Measurements from ENCODE around the gene ANK3.

ANK3 gene

DNA sequence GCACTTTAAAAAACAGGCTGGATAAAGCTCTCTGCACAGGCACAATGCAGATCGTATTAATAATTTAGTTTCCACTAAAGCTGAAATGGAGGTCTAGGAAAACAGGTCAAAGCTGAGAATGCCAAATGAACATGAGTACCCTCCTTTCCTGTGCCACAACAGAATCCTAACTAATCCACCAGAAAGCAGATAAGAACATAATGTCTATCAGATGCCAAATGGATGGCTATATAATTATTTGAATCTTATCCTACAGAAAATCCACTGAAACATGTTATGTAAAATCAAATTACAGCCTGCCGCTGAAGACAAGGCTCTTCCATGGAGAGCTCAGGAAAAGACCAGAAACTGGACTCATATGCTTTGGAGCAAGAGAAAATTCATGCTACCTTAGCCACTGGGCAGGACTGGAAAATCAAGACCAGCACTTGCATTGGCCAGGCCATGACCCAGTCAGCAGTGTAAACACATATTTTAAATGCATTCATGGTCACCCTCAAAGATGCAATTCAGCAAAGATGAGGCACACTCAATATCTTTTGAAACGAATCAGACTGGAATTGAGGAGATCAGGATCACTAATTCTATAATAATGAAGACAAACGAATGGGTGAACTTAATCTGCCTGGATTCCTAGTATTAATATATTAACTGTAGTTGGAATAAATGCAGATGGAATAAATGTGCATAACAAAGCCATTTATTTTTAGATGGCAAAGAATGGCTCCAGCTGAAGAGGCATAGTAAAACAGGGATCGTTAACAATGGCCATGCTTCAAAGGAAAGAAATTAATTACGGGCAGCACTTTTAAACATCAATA, 13.2 kb downstream of the ANK3 start:
- no peak for DNase-seq

DNA sequence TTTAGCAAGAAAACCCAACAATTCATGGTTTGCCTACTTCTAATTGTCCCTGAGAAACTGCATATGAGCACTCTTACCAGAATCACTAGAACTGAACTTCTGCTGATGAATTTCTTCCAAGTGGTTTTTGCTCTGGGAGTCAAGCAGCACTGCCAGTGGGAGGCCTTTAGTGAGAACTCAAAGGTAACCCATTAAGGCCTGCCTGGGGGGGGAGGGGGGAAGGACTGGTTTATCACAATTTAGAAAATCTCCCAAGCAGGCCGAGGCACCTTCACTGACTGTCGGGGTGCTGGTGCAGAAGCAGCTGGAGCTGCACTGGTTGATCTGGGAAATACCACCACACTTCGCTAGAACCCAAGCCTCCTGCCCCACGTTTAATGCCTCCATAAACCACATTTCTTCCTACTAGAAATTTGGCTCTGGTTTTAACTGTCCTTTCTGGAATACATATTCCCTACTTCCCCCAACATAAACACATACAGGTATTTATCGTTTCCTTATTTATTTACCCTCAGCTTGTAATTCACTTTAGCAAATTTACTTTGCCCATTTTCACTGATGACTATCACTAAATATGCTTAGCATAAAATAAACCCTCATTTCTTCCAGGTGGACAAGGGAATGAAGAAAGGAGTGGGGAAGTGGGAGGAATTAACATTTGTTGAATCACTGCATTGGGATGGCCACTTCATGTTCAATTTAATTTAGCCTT, 14.2 kb downstream of the ANK3 start:
- no peak for DNase-seq

DNA sequence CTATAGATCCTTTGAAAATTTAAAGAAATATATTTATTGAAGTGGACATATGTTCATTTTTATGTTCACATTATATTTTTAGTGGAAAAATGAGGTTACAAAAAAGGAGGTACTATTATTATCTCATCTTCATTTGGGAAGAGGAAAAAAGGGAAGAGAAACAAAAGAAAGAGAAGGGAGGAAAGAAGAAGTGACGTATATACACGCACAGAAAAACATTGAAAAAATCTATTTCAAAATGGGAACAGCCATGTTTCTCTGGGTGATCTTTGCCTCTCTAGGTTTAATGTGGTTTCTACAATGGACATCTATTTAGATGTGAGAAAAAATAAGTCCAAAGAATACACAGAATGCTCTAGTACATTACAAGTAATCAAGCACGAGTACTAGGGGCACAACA, 14.8 kb downstream of the ANK3 start:
- no peak for DNase-seq

DNA sequence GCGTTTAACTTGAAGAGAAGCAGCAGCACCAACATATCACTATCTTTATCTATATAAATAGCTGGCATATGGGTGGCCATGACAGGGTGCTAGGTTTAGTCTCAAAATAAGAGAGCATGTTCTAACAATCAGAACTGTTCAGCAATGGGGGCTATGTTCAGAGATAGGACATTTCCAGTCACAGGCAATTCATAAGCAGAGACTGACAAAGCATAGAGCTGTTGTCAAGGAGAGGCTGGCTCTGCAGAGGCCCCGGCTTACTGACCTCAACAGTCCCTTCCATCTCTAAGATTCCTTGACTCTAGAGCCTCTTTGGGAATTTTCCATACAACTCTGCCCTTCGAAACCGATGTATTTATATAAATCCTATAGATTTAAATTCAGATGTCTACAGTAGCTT, 17.2 kb downstream of the ANK3 start:
- DNase-seq: no peak

DNA sequence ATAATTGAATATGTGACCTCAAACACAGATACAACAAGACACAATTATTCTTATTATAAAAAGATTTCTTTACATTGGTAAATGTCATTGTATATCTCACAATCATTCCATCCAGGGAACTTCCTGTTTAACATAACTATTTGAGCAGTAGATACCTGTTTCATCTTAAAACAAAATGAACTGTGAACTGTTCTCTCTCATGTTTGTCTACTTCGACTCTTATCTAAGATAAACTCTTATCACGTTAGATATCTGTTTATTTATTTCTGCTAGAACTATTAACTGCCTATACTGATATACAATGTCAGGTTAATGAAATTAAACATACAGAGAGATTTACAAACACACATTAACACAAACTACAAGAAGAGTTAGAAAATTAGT, 20.1 kb downstream of the ANK3 start:
- DNase-seq: no peak

DNA sequence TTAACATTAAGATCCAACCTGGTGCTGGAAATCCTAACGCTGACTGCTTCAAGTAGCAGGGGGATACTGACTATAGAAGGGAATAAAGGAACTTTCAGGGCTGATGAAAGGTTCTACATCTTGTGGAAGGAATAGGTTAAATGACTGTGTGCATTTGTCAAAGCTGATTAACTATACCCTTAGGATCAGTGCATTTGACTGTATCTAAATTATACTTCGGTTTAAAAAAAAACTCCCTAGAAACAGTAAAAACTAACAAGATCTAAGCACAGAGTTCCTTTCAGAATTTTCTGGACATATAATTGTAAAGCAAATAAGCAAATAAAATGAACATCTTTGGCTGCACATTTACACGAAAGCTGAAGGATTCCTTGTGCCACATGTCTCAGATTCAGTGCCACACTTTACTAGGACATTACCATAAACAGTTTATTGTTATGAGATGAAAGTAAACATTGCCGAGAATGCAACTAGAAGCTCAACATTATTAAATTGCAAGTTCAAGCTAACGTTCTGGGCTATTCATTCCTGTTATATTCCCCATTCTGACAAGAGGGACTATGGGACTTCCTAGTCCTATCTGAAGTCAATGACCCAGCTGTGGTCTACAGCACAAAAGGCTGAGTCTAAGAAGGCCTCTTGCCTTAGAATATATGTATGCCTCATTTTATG, 20.7 kb downstream of the ANK3 start:
- DNase-seq: no peak

DNA sequence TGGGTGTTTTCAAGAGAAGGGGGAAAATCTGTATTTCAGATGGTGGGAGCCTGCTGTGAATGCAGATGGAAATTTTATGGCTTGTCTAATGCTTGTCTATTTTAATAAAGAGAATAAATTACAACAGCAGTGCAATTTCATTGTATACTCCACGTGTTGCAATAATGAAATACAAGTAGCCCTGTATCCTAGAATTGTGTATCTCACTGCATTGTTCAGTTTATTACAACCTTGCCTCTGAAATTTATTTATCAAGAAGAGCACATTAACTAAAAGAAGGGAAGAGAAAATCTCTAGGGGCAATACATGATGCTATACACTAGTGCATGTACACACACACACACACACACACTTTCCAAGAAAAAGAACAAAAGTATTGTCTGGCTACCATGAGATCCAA, 21.8 kb downstream of the ANK3 start:
- no peak for DNase-seq

DNA sequence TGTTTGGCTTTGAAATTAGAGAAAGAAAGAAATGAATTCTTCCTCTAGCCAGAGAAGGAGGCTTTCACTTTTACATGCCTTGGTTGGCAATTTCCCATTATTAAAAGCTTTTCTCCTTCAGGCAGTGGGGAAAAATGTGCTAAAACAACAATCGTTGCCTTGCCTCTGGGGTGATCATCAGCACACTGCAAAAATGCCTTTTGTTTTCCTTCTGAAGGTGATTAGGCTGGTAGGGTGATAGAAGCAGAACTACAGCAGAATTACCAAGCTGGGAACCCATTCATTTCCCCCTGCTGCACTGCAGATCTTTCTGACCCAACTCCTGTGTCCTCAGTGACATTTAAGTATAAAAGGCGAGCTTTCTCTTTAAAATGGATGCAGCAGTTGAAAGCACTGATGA, 22.2 kb downstream of the ANK3 start:
- DNase-seq: no peak

DNA sequence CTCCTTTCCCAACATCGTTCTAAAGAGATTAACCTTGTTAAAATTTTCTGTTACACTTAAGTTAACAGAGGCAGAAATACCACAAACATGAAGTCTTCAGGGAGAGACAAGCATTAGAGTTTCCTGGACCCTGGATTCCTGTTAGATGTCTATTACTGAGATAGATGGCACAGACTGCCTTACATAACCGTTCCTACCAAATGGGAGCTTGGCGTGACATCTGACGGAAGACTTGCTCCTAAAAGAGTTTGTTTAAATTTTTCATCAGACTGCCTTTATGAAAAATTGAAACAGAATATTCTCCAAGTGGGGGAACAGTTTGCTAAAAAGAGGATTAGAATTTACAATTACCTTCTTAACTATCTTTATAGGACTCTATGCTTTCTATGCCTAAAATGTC, 22.7 kb downstream of the ANK3 start:
- DNase-seq: no peak

DNA sequence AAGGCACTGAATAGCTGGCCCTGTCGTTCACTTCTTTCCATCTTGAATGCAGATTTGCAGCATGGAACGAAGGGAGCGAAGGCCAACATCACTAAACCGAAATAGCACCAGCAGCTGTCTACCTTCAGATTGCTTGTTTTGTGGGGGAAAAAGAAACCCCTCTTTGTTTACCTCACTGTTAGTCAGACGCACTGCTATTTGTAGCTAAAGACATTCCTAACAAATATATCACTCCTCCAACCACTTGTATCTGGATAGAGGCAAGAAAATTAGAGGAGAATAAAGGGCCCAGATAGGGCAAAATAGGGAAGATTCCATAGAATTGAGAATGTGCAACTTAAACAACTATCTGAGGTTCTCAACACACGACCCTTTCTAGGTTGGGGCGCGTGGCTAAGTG, 26.5 kb downstream of the ANK3 start:
- DNase-seq: no peak

DNA sequence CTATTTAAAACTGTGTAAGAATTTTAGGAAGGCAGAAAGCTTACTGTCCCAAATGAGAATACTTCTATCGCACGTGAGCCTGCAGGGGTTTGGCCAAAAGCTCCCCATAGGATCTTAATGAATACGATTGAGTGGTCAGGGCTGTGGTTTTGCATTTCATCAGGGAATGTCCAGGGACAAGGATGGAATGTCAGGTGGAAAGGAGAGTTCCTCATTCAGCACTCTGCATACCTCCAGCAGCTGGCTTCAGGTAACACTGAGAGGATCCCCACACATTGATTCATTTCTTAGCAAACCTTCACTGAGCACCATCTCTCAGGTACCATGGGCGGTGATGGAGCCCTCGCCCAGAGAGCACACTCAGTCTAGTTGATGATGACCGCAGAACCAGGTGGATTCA, 27.2 kb downstream of the ANK3 start:
- no peak for DNase-seq

DNA sequence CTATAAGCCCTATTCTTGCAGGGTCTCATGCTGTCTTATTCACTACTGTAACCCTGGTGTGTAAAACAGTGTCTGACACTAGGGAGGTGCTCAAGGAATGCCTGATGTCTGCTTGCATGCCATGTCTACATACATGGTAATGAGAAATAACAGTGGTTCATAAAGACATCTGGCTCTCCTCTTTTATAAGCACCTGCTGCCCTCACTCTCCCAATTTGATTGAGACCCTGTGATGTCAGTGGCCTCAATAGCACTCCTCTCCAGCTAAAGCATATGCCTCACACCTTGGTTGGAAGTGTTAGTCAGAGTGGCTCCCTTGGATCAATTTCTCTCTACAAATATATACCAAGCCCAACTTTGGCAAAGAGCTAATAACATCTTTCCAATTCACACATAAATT, 30.6 kb downstream of the ANK3 start:
- DNase-seq: no peak

DNA sequence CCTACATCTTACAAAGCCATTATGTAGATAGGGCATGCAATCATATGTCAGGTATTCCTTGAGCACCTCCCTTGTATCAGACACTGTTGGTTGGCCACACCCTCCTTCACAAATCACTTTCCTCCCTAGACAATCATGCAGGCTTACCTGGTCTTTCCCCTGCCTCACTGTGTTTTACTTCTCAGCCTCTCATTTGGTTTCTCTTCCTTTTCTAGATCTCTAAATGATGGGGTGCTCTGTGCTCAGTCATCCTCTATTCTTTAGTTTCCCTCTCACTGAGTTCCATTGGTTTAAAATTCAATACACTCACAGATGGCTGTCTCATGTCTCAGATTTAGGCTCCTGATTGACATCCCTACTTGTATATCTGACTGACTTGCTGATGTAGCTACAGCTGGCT, 31.4 kb downstream of the ANK3 start:
- DNase-seq: no peak

DNA sequence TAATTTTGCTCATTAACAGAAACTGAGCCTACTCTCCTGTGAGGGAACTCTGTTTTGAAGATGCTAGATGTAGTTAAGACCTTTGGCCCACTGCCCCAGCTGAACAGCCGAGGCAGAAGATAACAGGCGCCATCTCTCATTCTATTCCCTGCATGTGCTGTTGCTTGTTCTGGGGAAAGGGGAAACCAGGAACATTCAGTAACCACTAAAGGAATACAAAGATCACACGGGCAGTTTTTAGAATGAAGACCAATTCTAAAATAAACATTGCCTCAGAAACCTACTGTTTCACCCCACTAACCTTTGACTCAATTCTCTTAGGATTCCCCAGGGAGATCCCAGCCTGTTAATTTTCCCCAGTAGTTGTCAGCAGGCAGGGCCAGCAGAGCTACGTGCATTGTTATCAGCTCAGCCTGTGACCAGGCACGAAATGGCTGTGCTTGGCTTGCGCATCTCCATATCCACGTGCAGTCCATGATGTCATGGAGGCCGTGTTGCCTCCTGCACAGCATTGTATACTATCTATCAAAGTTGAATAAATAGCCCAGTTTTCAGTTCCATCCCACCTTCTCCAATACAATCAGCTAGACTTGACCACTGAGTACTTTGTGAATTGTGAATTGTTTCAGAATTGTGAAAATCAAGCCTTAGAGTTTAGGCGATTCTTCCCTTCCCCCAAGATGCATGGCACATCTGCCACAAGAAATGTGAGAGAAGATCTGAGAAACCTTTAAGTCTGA, 36.0 kb downstream of the ANK3 start:
- DNase-seq: no peak

DNA sequence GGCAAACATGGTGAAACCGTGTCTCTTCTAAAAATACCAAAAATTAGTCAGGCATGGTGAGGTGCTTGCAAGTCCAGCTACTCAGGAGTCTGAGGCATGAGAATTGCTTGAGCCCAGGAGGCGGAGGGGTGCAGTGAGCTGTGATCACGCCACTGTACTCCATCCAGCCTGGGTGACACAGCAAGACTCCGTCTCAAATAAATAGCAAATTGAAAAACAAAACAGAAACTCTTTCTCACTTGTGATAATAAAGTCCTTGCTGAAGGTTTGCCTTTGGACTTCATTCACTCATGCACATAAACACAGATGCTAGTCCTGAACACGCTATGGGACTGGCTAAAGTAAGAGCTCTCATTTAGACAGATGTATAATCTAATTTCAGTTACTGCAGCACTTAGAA, 37.6 kb downstream of the ANK3 start:
- no peak for DNase-seq

DNA sequence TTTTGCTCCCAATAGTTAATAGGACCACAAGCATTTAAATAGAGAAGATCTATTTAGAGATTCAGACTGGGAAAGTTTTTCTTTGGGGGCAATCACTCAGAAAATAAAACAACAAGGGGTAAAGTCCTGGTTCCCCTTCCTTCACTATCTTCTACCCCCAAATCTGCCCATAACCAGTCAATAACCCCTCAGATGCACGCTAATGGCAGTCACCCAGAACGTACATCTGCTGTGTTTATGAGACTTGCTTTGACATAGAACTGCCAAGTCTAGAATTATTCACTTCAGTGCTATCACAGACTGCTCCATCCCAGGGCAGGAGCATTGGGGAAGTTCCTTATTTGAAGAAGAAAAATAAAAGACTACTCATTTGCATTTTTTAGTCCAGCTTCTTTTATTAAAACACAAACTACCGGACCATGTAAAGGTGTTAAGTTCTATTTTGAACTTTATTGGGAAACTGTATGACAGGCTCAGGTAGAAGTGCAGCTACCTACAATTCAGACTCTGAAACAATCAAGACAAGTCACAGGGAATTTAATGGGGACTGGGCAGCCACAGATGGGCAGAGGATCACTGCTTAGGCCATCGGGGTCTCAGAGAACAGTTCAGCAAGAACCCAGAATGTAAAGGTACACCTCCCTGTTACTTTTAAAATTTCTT, 38.4 kb downstream of the ANK3 start:
- no peak for DNase-seq

DNA sequence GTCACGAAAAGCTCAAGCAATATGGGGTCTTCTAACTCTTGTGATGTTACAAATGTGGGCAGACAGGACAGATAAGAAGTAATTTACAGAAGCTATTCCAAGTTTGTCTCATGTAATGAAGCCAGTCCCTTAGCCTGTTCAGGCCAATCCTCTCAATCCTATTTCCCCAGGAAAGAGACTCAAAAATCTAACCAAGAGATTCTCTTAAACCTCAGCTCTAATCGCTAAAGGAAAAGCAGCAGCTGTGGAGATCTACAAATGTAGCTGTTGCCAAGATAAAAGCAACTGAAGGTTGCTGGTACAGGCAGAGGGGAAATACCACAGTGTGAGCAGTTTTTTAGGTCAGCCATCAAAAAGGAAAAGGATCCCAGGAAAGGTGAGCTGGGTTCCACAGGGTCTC, 39.3 kb downstream of the ANK3 start:
- DNase-seq: no peak

DNA sequence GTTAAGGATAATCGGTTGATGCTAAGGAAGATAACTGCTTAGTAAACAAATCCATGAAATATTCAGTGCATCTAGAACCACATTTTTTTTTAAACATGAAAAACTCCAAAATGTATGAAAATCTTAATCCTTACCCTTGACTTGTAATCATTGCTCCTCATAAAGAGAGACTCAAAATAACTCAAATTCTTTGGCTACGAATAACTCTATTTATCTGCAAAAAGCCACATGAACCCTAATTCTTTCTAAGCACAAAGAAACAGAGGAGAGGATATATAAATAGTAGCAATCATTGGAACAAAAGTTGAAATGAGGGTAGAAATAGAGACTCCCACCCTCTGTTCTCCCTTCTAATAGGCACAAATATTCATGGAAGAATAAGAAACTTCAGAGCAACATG, 40.2 kb downstream of the ANK3 start:
- DNase-seq: no peak

DNA sequence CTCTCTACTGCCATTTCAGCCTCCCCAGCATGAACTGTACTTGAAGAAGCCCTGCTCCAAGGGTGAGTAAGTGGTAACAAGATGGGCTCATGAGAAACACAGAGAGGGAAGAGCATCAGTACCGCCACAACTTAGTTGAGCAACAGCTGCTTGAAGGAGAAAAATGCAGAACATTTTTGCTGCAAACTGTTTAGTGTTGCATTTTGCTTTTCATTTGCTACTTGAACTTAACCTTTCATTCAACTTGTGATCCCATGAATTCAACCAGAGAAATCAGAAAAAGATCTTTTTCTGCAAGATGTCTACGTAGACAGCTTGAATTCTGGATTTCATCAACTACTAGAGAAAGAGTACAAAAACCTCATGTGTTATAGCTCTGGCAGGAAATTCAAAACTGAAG, 40.7 kb downstream of the ANK3 start:
- DNase-seq: no peak

DNA sequence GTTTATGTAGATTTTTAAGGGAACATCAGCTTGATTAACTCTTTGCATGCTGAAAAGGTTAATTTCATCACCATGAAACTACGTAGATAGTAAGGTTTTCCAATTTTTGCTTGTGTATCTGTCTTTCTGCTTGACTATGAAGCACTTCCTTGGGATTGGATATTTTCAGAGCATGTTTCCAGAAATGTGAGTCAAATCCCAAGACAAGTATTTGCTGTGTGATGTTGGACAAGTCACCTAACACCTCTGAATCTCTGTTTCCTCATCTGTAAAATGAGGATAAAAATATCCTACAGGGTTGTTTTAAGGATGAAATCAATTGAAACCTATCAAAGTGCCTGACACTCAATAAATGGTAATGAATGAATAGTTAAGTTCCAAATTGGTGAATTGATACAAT, 42.4 kb downstream of the ANK3 start:
- no peak for DNase-seq

DNA sequence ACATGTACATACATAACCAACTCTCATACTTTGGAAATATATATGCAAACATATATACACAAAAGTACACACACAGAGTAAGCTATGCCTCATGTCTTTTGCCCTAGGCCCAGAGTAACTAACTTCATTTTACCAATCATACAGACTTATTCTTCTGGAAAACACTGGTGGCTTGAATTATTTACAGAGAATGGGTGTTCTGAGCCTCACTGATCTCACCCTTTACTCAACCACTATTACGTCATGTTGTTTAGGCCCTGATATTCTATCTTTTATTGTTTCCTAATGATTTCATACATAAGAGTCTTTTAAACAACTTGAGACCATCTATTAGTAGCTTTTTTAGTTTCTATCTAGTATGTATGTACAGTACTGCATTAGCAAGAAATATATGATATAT, 43.0 kb downstream of the ANK3 start:
- DNase-seq: no peak

DNA sequence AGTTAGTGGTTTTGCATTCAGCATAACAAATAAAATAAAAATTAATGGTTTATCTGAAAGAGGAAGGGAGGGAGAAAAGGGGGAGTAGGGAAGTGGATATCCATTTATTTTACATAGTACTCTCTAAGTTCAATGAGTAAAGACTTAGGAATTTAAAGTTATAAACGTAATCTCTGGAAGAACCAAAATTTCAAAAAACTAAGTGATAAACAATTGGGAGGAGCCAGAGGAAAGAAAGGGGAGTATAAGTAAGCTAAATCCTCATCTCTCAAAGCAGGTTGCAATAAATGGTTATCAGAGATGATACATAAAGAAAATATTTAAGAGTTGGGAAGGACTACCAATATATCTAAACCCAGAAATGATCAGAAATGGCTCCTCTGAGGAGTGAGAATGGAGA, 46.4 kb downstream of the ANK3 start:
- no peak for DNase-seq

DNA sequence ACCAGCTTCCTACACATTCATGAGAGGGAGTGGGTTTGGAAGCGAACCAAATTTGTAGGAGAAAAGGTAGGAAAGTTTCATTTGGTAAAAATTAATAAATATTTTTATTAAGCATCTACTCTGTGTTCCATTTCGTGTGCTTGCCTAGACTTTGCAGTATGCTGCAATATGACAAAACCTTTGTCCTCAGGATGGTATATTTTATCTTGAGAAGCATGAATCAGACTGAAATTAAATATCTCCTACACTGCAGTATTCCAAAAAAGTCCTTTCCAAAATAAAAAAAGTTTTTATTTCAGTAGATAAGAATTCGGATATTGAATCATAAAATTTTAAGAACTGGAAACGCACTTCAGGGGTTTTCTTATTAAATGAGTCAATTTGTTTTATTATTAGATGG, 47.7 kb downstream of the ANK3 start:
- no peak for DNase-seq
